Right lobe of liver (tissue), 6 donors: ENCODE measurements around the gene NMD3. TPM values are rescaled to one million over a fixed set of nuclear protein-coding genes. Genes with fewer than 3 reads are reported as not detected.

ENCODE experiments used
- ATAC-seq, 4 donors: fragments of 200-7000 bp; cut with Tn5 transposase; one replicate each; pipeline ENCODE4 v1.9.1; 2020; ENCODE audit warnings: mild to moderate bottlenecking in 4 of 4, moderate library complexity in 4 of 4
- DNase-seq, 3 donors: peaks; one replicate each; pipeline ENCODE4 v3.0.0-alpha.2; 2020
- H3K27ac ChIP-seq, 3 donors: fragments of 200-600 bp; one replicate each; pipeline ENCODE4 v1.8.0; 2022
- H3K27me3 ChIP-seq, 2 donors: fragments of 200-600 bp; one replicate each; pipeline ENCODE4 v1.8.0; 2022
- H3K36me3 ChIP-seq, 4 donors: fragments of 200-600 bp; sonication (generic) in 1 of 4; one replicate each; pipeline versions ENCODE4 v1.5.1 to v1.8.0; 2017 to 2022; ENCODE audit warnings: control low read depth in 1 of 4
- H3K4me1 ChIP-seq, 4 donors: fragments of 200-600 bp; sonication (generic) in 1 of 4; one replicate each; pipeline versions ENCODE4 v1.5.1 to v1.8.0; 2017 to 2022; ENCODE audit warnings: control low read depth in 1 of 4
- H3K4me3 ChIP-seq, 3 donors: fragments of 200-600 bp; one replicate each; pipeline ENCODE4 v1.8.0; 2022
- H3K9me3 ChIP-seq, 4 donors: fragments of 200-600 bp; sonication (generic) in 1 of 4; one replicate each; pipeline versions ENCODE4 v1.5.1 to v1.8.0; 2017 to 2022; ENCODE audit warnings: control low read depth in 1 of 4
- CTCF ChIP-seq, 4 donors: fragments of 200-600 bp in 3 of 4; fragments of 450-650 bp in 1 of 4; IDR thresholded peaks; one replicate each; pipeline versions ENCODE4 v1.5.1 to v1.8.0; 2016 to 2022; ENCODE audit warnings: antibody characterized with exemption in 4 of 4, mild to moderate bottlenecking in 2 of 4
- POLR2A ChIP-seq: fragments of 450-650 bp; IDR thresholded peaks from one replicate; pipeline ENCODE4 v1.6.1; 2017; ENCODE audit warnings: antibody characterized with exemption, mild to moderate bottlenecking
- WGBS: methylation state at CpG from one replicate; pipeline ENCODE4 v1.1.6; 2018; ENCODE audit warnings: low coverage, low lambda C conversion rate; ENCODE audit not compliant: insufficient coverage; ENCODE audit errors: missing lambda C conversion rate; 5-methylcytosine and 5-hydroxymethylcytosine counted together
- intact Hi-C, 2 donors: fragments of 100-400 bp; cut with DNase I; formaldehyde crosslinking; loops; one replicate each; pipeline versions ENCODE4 v1.11.2 to v1.14.1; 2022
- total RNA-seq, 6 experiments: library from RNA; depleted of rRNA in 2 of 6; stranded (reverse); fragments of >200 nt in 2 of 6; fragmentation: NEBNext Ultra II Directional in 3 of 6; extraction: Animal tissue kit (Norgen Biotek cat#: 25700) in 3 of 6; gene quantifications; one replicate each; pipeline versions ENCODE4 v1.1.0 to v1.2.4, GENCODE V29; 2016 to 2023
- donor health status: DM: no; HTN: yes; CAD: no.
- donor health status: DM: no; HTN: no; CAD: no.
- donor health status: DM: no; HTN: no; CAD: no.
- donor health status: DM: no; HTN: yes; CAD: no.
- donor health status: DM: no; HTN: yes; CAD: no.

NMD3 gene
- total RNA-seq, 6 experiments from 2014 or later = 33.3 to 46.7 (median 42.2) TPM

DNA sequence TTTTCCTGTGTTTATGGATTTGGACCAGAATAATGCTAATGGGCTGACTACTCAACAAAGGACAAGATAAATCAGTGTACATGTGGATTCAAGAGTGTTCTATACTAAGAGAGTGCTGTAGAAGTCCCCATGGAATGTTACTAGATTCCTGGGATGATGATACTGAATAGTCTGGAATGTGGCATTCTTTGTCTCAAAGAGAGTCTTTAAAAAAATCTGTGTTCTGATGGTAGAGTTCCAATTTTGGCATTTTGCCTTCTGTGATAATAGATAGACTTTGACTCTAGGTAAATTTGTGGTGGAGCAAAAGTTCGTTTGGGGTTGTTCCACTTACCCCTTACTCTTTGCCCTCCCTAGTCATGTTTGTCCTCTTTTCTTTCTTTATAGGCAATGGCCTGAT, 43.7 kb downstream of the NMD3 start:
- ATAC-seq = peak; percentile 88 to 97 (median 94)
- Histone ChIP-seq H3K27me3 (no peaks in the 10 kb centered on the region), H3K4me1 (peaks cover 0 to 37% (median 5%) of the 10 kb centered on the region in 4 donors), H3K36me3 (no peaks in the 10 kb centered on the region), H3K4me3 (no peak overlapping the region), H3K9me3 (no peaks in the 10 kb centered on the region), H3K27ac (peak overlapping the region in 2 of 3 donors; percentile 62 to 69)
- WGBS = 25% methylated on average over 1 of the region's 1 CpG
- TF ChIP-seq CTCF (IDR thresholded peaks at IDR 0.05) (no peak), POLR2A (no peak)
- intact Hi-C loops = no loop called here
- DNase-seq = no peak

DNA sequence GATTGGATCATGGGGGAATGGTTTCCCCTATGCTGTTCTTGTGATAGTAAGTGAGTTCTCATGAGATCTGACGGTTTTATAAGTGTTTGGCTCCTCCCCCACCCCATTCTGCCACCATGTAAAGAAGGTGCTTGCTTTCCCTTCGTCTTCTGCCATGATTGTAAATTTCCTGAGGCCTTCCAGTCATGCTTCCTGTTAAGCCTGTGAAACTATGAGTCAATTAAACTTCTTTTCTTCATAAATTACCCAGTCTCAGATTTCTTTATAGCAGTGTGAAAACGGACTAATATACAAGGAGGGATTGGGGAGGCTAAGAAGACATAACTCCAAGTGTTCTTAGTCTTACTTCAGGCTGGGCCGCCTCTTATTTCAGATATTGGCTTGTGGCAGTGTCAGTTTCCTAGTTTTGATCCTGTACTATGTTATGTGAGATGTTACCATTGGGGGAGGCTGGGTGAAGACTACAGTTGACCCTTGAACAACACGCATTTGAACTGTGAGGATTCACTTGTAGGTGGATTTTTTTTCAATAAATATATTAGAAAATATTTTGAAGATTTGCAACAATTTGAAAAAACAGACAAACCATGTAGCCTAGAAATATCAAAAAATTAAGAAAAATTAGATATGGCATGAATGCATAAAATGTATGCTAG, 44.9 kb downstream of the NMD3 start:
- WGBS = 86% methylated on average over 4 of the region's 5 CpGs
- Histone ChIP-seq H3K9me3 (no peaks in the 10 kb centered on the region), H3K4me3 (no peak overlapping the region), H3K27ac (no peak overlapping the region), H3K27me3 (no peaks in the 10 kb centered on the region), H3K36me3 (no peaks in the 10 kb centered on the region), H3K4me1 (peaks cover 0 to 37% (median 5%) of the 10 kb centered on the region in 4 donors)
- intact Hi-C loops = no loop called here
- ATAC-seq (no peak), DNase-seq (no peak)
- TF ChIP-seq POLR2A (no peak), CTCF (IDR thresholded peaks at IDR 0.05) (no peak)

DNA sequence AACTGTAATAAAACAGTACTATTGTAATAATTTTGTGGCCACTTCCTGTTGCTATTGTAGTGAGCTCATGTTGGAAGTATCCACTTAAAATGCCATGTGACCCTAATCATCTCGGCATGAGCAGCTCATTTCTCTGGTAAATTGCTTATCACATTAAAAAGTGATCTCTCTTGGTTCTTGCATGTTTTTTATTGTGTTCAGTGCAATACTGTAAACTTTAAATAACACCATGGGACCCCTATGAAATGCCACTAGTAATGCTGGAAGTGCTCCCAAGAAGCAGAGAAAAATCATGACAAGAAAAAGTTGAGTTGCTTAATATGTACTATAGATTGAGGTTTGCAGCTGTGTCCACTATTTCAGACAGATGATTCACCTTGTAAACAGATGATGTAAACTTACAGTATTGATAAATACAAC, 45.6 kb downstream of the NMD3 start:
- H3K27me3 ChIP-seq = no peaks in the 10 kb centered on the region
- WGBS = 33% methylated on average over 1 of the region's 1 CpG

GRCh38 chr3:161267646-161268045, 46.5 kb downstream of the NMD3 start:
- WGBS = 58% methylated on average over 3 of the region's 3 CpGs
- TF ChIP-seq POLR2A (no peak), CTCF (IDR thresholded peaks at IDR 0.05) (no peak)
- ATAC-seq (no peak), DNase-seq (no peak)
- Histone ChIP-seq H3K4me1 (peaks cover 0 to 31% (median 5%) of the 10 kb centered on the region in 4 donors), H3K4me3 (no peak overlapping the region), H3K9me3 (no peaks in the 10 kb centered on the region), H3K27ac (no peak overlapping the region), H3K27me3 (no peaks in the 10 kb centered on the region), H3K36me3 (no peaks in the 10 kb centered on the region)
- intact Hi-C loops = no loop called here

More for the DNA sequence above, 45.6 kb downstream of the NMD3 start:
- H3K4me3 ChIP-seq = no peak overlapping the region
- H3K4me1 ChIP-seq = peaks cover 0 to 37% (median 5%) of the 10 kb centered on the region in 4 donors
- ATAC-seq = peak in 1 of 4 donors; percentile 10
- no peak for DNase-seq
- intact Hi-C loops = no loop called here
- no peak for TF ChIP-seq CTCF (IDR thresholded peaks at IDR 0.05)
- TF ChIP-seq POLR2A = no peak
- no peaks in the 10 kb centered on the region for H3K36me3 ChIP-seq
- no peak overlapping the region for H3K27ac ChIP-seq
- no peaks in the 10 kb centered on the region for H3K9me3 ChIP-seq
